Lower leg skin (tissue), 4 donors: ENCODE data around the gene TRAF7. TPM values are rescaled to one million over a fixed set of nuclear protein-coding genes. Genes with fewer than 3 reads are reported as not detected.
A peak's percentile ranks its signal among the peaks of the same experiment; 100 is the strongest.

Experiments used
- DNase-seq, 2 donors: peaks; one replicate each; pipeline ENCODE4 v3.0.0-alpha.2; 2019; ENCODE audit warnings: low spot score in 2 of 2
- H3K4me3 ChIP-seq: fragments of 200-600 bp; sonication (generic); 2 replicates; pipeline ENCODE4 v1.5.1; 2017; ENCODE audit warnings: mild to moderate bottlenecking, low read depth; ENCODE audit not compliant: poor library complexity, severe bottlenecking
- CTCF ChIP-seq, 3 donors: fragments of 450-650 bp; IDR thresholded peaks; one replicate each; pipeline ENCODE4 v1.5.1; 2016; ENCODE audit warnings: antibody characterized with exemption in 3 of 3, mild to moderate bottlenecking in 3 of 3, moderate library complexity in 2 of 3
- POLR2A ChIP-seq, 2 donors: fragments of 450-650 bp; IDR thresholded peaks; one replicate each; pipeline ENCODE4 v1.6.1; 2016 to 2017; ENCODE audit warnings: antibody characterized with exemption in 2 of 2, mild to moderate bottlenecking in 1 of 2, moderate library complexity in 1 of 2
- WGBS, 2 donors: methylation state at CpG; one replicate each; pipeline ENCODE4 v1.1.5; 2018; 5-methylcytosine and 5-hydroxymethylcytosine counted together
- intact Hi-C: fragments of 100-400 bp; cut with DNase I; formaldehyde crosslinking; loops from one replicate; pipeline ENCODE4 v1.15.0; 2023; ENCODE audit warnings: low total_unique reads
- total RNA-seq, 4 donors: library from RNA; depleted of rRNA; stranded (reverse); fragments of >200 nt; gene quantifications; one replicate each; pipeline ENCODE4 v1.1.0, GENCODE V29; 2016

TRAF7 gene
- total RNA-seq, 4 donors from 2014 or later, result 60.8 to 74.8 (median 68.9) TPM

GRCh38 chr16:2154533-2155090, 970 bp upstream of the TRAF7 start:
- 3% methylated on average over 23 of the region's 23 CpGs for WGBS, 2 donors
- intact Hi-C loops, result no loop called here
- DNase-seq, result no peak

GRCh38 chr16:2155977-2156848, 631 bp downstream of the TRAF7 start:
- WGBS, 2 donors, result 3 to 7% methylated on average over 14 to 42 of the region's 47 CpGs
- H3K4me3 ChIP-seq, result peak overlapping the region; percentile 58
- DNase-seq, result no peak
- TF ChIP-seq POLR2A (IDR thresholded peaks at IDR 0.05) (no peak), CTCF (IDR thresholded peaks at IDR 0.05) (no peak)
- intact Hi-C loops, result no loop called here

More at GRCh38 chr16:2154533-2155090, 970 bp upstream of the TRAF7 start:
- H3K4me3 ChIP-seq, result peak overlapping the region; percentile 69
- TF ChIP-seq POLR2A (IDR thresholded peaks at IDR 0.05), result no peak
- no peak for TF ChIP-seq CTCF (IDR thresholded peaks at IDR 0.05)

GRCh38 chr16:2156849-2157224, 1.3 kb downstream of the TRAF7 start:
- intact Hi-C loops, result no loop called here
- H3K4me3 ChIP-seq, result no peak overlapping the region
- DNase-seq, result no peak
- no peak for TF ChIP-seq CTCF (IDR thresholded peaks at IDR 0.05)
- TF ChIP-seq POLR2A (IDR thresholded peaks at IDR 0.05), result no peak
- 49 to 56% methylated on average over 5 of the region's 5 CpGs for WGBS, 2 donors

- no peak overlapping the region for H3K4me3 ChIP-seq
- no peak for DNase-seq
- 72 to 73% methylated on average over 27 of the region's 27 CpGs for WGBS, 2 donors
- intact Hi-C loops, result no loop called here
- TF ChIP-seq CTCF (IDR thresholded peaks at IDR 0.05) (peak in 1 of 3 donors; percentile 54), POLR2A (IDR thresholded peaks at IDR 0.05) (no peak)
Observed at GRCh38 chr16:2157480-2158261, 2.1 kb downstream of the TRAF7 start.

GRCh38 chr16:2158262-2158638, 2.7 kb downstream of the TRAF7 start:
- intact Hi-C loops, result no loop called here
- DNase-seq, result no peak
- no peak for TF ChIP-seq CTCF (IDR thresholded peaks at IDR 0.05)
- no peak for TF ChIP-seq POLR2A (IDR thresholded peaks at IDR 0.05)
- no peak overlapping the region for H3K4me3 ChIP-seq
- 85 to 93% methylated on average over 15 of the region's 15 CpGs for WGBS, 2 donors
